HG03439 (cell line): ENCODE results near the gene CCDC18.
"Not testable (repeated sequence)": the region's sequence is repeated elsewhere in the genome, so short reads cannot be mapped to it uniquely, and the experiment has no call there.

Source experiments
- ATAC-seq: cut with Tn5 transposase; IDR thresholded peaks from one replicate; pipeline ENCODE4 v1.9.1; 2021; ENCODE audit warnings: mild to moderate bottlenecking, moderate library complexity; ENCODE audit not compliant: unreplicated experiment

The CCDC18 gene, protein sequence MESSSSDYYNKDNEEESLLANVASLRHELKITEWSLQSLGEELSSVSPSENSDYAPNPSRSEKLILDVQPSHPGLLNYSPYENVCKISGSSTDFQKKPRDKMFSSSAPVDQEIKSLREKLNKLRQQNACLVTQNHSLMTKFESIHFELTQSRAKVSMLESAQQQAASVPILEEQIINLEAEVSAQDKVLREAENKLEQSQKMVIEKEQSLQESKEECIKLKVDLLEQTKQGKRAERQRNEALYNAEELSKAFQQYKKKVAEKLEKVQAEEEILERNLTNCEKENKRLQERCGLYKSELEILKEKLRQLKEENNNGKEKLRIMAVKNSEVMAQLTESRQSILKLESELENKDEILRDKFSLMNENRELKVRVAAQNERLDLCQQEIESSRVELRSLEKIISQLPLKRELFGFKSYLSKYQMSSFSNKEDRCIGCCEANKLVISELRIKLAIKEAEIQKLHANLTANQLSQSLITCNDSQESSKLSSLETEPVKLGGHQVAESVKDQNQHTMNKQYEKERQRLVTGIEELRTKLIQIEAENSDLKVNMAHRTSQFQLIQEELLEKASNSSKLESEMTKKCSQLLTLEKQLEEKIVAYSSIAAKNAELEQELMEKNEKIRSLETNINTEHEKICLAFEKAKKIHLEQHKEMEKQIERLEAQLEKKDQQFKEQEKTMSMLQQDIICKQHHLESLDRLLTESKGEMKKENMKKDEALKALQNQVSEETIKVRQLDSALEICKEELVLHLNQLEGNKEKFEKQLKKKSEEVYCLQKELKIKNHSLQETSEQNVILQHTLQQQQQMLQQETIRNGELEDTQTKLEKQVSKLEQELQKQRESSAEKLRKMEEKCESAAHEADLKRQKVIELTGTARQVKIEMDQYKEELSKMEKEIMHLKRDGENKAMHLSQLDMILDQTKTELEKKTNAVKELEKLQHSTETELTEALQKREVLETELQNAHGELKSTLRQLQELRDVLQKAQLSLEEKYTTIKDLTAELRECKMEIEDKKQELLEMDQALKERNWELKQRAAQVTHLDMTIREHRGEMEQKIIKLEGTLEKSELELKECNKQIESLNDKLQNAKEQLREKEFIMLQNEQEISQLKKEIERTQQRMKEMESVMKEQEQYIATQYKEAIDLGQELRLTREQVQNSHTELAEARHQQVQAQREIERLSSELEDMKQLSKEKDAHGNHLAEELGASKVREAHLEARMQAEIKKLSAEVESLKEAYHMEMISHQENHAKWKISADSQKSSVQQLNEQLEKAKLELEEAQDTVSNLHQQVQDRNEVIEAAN (N-terminal part only)

DNA sequence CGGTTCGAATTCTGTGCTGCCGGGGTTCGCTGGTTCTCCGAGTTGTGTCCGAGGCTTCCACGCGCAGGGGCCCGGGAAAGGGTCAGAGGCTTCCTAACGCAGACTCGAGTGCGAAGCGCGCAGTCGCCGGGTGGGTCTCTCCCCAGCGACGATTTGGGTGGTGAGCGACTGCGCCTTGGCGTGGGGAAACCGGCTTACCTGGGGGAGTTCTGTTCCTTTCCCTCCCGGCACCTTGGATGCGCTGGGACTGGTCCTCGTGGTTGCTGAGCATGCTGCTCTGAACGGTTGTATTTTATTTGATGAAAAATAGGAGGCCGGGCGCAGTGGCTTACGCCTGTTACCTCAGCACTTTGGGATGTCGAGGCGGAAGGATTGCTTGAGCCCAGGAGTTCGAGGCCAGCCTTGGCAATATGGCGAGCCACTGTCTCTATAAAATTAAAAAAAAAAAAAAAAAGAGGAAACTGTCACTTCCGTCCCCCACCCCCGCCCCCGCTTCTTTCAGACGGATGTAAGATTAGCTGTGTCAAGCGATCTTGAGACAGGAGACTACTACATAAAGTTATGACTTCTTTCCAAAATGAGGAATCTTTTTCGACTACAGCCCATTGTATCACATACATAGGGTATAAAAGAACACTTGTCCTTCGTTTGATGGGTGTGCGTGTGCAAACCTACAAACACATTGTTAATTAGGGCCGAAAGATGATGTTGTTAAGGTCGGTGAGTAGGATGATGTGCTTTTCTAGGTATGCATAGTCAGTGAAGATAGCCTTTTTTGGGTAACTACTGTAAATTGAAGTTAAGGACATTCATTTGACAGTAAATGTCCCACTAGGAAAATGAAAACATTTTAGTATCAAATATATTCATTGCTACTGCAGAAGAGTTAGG is at the start of gene CCDC18:
CCDC18 (plus strand) TSS at position 2 of the 891 bp plus-strand sequence. CDS start 2,638 bp downstream, outside the sequence.
- peak; percentile 4 for ATAC-seq

DNA sequence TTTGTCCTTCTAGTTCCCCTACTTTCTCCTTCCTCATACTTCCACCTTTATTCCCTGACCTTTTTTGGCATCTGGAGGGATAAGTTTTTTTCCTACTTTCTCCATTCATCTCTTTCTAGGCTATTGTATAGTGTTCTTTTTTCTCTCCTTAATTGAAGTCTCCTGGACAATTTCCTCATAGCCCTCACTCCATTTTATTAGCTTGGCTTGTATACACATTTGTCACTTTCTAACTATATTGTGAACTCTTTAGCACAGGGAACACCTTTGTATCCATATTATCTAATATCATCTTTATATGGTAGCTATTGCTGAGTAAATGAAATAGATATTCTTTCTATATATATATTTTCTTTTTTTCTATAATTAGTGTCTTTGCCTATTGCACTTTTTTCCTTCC is 47.9 kb upstream of the CCDC18 start:
- ATAC-seq, result no peak

DNA sequence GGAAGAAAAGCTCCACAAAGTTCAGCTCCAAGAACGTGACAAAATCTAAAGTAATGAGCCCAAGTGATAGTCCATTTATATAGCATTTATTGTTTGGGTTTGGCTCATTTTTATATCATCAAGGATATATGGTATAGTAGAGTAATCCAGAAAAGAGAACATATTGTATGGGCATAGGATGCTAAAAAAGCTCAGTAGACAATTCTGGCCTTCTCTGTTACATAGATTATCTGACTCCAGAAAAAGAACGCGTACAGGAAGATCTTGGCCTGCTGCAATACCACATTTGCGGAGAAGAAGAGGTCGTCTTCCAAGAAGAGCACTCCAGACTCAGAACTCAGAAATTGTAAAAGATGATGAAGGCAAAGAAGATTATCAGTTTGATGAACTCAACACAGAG is 44.1 kb upstream of the CCDC18 start:
- no peak for ATAC-seq

DNA sequence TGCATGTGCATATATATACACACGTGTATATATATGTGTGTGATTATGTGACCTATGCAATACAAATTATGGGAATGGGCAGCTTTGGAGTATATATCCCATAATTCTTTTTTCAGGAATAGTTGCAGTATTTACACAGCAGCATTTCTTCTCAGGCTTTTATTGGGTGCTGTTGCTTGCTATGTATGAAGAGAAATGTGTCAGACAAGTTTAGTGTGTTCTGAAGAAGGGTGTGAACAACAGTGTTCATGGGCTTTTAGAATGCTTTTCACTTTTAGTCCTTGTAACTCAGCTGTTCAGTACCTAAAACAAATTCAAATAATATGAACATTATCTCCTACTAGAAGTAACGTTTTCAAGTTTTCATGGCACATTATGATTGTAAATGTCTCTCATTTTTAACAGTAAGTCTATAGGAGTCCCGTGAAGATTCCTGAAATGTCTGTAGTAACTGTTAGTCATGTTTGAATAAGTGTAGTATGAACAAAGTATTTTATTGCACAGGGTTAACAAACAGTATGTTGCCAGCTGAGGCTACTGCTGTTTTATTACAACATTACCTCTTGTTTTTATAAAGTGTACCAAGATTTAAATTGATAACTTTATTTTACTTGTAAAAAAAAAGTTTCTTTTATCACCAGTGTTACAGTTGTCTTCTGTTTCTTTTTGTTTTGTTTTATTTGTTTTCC is 42.8 kb upstream of the CCDC18 start:
- ATAC-seq, result no peak

DNA sequence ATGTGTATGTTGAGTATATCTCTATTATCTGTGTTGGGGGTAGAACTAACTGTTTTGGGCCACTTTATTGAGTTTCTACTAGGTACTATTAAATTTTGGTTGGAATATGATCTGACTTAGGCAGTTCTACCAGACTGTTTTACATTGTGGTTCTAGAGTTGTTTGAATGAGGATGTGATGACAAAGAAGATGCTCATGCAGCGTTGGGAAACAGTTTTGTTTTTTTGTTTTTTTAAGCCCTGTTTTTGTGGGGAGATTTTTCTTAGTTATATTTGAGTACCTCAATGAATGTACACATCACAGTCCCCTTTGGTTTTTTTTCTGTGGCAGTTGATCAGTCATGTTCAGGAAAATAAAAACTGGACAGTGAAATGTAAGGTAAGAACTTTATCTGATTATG is 40.4 kb upstream of the CCDC18 start:
- no peak for ATAC-seq

DNA sequence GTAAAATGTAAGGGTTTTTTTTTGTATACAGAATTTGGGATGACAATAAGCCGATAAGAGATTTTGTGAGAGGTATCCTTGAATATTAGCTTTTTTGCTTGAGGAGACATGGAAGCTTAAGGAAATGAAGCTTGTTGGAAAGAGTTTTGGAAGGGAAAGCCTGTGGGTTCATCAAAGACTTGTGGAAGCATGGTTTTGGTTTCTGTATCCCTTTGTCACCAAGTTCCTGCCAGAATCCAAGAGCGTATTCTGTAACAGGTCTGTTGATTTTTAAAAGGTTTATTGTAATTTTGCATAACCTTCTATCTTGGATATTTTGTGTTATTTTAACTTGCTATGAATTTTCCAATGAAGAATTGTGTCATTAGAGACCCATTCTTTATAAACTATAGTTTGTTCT is 38.4 kb upstream of the CCDC18 start:
- ATAC-seq, result no peak

DNA sequence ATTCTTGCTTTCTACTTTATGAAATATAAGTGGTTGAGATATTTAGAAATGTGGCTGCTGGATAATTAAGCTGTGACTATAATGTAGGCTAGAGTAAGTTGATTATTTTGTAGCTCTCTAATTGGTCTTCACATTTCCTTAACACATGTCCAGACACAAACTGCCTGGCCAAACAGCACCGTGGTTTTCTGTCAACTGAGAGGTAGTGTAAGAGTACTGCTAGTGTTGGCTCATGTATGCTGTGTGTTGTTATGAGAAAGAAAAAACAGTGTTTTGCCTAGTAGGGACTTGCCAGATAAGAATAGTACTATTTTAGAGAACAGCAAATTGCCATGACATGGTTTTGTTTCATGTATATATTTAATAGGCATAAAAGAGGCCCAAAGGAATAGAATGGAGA is 37.4 kb upstream of the CCDC18 start:
- ATAC-seq, result no peak

DNA sequence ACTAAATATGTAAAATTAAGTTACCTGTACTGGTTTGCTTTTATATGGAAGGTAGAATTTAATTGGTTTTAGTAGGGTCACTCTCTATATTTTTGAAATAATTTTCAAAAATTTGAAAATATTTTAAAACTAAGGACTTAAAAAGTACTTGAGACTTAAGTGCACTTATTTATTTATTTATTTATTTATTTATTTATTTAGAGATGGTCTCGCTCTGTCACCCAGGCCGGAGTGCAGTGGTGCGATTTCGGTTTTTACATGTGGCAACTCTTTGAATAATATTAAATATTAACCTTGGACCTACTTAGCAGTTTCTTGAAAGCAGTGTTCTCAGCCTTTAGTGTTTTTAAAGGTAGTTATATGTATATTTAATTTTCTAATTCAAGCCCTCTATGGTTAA is 36.8 kb upstream of the CCDC18 start:
- ATAC-seq, result no peak

DNA sequence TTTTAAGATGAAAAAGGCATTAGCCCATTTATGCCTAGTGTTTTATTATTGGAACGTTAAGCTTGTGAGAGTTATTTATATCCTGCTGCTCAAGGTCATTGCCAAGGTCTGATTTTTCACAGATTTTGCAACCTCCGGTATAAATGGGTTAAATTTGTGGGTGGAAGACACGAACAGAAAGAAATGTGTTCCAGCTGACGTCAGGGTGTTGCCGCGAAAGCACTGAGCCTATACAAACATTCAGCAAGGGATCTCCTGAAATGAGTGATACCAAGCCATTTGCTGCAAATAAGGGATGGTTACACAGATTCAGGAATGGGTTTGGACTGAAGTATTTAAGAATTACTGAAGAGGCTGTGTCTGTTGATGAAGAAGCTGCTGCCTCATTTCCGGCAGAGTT is 32.5 kb upstream of the CCDC18 start:
- no peak for ATAC-seq

DNA sequence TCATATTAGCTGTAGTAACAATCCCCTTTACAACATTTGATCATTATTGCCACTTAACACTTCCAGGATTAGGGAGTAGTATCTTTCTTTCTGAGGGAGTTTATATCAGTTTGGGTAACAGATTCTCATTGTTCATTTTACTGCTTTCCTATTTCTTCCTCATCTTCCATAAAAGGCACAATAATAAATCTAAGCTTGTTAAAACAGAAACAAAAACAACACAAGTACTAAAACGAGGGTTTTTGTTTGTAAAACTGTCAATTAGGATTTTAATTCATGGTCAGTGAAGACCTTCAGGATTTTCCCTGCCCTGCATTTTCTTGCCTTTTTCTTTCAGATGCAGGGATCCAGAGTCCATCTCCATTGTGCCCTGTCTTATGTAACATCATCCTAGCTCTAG is 29.8 kb upstream of the CCDC18 start:
- no peak for ATAC-seq

DNA sequence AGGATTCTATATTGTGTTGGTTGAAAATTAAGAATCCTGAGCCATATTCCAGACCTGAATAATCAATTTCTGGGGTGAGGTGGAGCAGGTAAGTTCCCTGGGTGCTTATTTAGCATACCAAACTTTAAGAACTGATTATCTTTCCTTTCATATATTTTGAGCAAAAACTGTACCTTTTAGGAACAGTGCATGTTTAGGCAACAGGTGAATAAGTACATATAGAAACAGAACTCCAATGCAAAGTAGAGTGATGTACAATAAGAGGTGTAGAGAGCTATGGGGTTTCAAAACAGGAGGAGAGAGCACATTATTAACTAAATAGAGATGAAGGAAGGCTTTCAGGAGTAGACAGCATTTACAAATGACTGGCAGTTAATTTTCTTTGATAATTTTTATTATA is 29.1 kb upstream of the CCDC18 start:
- ATAC-seq, result no peak

DNA sequence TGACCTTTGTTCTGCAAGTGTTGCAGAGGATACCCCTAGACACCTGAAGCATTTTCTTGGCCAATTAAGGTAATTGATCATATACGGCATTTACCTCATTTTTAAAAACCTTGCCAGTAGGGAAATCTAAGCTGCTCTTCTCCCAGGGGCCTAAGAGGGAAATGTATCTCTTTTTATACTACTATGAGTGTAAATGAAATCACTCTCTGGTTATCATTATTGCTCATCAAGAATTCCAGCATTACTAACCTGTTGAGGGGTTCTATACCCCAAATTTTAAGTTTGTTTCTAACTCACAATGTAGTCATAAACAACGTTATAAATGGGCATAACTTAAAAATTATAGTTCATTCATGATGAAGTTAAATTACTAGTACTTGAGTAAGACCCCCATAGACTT is 27.7 kb upstream of the CCDC18 start:
- ATAC-seq, result no peak

DNA sequence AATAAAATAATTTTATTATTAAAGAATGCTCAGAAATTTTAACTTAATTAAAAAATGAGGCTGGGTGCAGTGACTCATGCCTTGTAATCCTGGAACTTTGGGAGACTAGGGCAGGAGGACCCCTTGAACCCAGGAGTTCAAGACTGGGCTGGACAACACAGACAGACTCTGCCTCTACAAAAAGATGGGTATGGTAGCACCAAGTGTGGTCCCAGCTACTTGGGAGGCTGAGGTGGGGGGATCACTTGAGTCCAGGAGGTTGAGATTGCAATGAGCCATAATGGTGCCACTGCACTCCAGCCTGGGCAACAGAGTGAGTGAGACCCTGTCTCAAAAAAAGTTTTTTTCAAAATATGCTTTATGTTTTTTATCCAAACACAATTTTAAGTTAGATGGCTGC is 25.6 kb upstream of the CCDC18 start:
- no peak for ATAC-seq

DNA sequence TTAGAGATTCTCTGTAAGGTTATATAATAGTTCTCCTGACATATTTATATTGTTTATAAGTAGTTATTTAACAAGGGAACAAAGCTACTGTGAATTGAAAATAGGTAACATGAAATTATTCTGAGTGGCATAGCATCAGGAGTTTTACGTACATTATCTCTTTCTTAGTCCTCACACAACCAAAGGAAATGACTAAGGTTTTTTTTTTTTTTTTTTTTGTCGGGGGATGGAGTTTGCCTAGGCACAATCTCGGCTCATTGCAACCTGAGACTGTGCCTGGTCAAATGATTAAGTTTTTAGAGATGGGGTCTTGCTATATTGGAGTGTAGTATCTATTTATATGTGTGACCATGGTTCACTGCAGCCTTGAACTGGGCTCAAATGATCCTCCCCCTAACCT is 25.2 kb upstream of the CCDC18 start:
- ATAC-seq, result no peak

DNA sequence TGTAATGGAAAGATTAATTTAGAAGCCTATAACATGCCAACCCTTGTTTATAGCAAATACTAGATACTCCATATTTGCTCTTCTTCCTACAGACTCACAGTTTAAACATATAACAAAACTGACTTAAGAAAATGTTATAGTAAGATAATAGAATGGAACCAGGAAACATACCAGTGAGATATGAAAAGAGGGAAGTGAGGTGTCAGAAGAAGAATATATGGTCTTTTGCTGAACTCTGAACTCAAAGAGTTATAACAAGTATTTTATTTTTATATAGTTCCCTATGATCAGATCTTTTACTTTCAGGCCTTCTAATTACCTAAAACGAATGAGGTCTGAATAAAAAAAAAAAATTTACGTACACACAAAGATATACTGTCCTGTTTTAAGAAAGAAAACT is 21.2 kb upstream of the CCDC18 start:
- no peak for ATAC-seq

DNA sequence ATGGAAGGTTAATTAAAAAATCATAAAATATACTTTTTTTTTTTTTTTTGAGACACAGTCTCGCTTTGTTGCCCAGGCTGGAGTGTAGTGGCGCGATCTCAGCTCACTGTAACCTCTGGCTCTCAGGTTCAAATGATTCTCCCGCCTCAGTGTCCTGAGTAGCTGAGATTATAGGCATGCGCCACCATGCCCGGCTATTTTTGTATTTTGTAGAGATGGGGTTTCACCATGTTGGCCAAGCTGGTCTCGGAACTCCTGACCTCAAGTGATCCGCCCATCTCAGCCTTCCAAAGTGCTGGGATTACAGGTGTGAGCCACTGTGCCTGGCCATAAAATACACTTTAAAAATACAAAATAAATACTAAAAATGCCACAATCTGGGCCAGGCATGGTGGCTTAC is 17.2 kb upstream of the CCDC18 start:
- not testable (repeated sequence) for ATAC-seq

DNA sequence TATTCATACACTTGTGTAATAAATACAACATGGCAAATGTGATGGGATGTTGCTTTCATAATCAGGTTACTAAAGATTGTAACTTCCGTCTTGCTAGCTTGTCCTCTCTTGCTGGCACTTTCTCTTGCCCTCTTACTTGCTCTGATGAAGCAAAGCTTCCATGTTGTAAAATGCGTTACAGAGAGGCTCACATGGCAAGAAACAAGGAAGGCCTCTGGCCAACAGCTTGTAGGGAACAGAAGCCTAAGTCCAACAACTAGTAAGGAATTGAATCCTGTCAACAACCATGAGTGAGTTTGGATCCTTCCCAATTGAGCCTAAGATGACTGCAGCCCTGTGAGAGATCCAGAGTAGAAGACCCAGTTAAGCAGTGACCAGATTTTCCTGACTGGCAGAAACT is 15.7 kb upstream of the CCDC18 start:
- ATAC-seq, result no peak

DNA sequence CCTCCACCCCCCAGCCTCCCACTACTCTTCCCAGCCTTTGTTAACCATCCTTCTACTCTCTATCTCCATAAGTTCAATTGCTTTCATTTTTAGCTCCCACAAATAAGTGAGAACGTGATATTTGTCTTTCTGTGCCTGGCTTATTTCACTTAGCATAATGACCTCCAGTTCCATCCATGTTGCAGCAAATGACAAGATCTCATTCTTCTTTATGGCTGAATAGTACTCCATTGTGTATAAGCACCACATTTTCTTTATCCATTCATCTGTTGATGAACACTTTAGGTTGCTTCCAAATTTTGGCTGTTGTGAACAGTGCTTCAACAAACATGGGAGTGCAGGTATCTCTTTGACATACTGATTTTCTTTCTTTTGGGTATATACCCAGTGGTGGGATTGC is 14.6 kb upstream of the CCDC18 start:
- ATAC-seq, result not testable (repeated sequence)

DNA sequence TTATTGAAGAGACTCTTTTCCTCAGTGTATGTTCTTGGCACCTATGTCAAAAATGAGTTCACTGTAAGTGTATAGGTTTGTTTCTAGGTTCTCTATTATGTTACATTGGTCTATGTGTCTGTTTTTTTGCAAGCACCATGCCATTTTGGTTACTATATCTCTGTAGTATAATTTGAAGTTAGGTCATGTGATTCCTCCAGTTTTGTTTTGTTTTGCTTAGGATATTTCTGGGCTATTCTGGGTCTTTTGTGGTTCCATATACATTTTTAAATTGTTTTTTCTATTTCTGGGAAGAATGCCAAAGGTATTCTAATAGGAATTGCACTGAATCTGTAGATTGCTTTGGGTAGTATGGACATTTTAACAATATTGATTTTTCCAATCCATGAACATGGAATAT is 13.5 kb upstream of the CCDC18 start:
- no peak for ATAC-seq
